NCI-H146 treated with DMSO at 0.1 percent for 48 hours (cell line): Measurements from ENCODE around the gene SLC40A1.
"Not testable (repeated sequence)": the region's sequence is repeated elsewhere in the genome, so short reads cannot be mapped to it uniquely, and the experiment has no call there.

Experiments
- DNase-seq: peaks from one replicate; lab custom pipeline; 2025; ENCODE audit not compliant: unreplicated experiment; lab: John Stamatoyannopoulos, UW

Gene SLC40A1

DNA sequence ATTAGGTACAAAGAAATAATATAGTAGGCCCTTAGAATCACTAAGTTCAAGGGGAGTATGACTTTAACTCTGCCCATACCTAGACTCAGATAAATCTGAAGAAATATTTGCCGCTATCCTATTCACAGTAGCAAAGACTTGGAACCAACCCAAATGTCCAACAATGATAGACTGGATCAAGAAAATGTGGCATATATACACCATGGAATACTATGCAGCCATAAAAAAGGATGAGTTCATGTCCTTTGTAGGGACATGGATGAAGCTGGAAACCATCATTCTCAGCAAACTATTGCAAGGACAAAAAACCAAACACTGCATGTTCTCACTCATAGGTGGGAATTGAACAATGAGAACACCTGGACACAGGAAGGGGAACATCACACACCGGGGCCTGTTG is 21.1 kb upstream of the SLC40A1 start:
- DNase-seq = not testable (repeated sequence)

DNA sequence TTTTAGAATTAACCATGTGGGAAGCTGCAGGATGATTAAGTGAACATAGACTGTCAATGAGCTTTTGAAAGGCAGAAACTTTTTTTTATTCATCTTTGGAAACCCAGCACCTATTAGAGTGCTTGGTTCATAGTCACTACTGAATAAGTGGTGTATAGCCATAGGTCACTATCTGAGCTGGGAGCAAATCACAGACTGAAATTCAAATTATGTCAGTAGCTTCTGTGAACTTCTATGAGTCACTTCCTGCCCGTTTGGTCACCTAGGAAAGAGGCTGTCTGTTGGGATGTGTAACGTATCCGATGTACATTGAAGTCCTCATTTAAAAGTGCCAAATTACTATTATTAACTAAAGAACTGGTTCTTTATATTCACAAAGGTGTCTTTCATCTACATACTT is 20.5 kb upstream of the SLC40A1 start:
- DNase-seq = no peak

DNA sequence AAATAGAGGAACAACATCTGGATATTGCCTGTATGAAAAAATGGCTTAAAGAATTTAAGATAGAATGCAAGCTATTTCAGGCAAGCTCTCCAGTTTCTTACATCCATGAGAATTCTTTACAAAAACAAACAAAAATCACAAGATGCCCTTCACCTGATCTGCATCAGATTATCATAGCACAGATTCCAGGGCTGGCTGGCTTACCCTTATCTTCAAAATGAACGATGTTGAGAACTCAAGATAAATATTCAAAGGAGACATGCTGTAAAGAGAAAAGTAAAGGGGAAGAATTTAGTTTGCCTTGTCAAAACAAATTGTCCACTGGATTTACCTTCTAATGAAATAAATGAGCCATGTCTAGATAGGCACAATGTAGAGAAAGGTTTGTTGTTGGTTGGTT is 18.7 kb upstream of the SLC40A1 start:
- DNase-seq = no peak

DNA sequence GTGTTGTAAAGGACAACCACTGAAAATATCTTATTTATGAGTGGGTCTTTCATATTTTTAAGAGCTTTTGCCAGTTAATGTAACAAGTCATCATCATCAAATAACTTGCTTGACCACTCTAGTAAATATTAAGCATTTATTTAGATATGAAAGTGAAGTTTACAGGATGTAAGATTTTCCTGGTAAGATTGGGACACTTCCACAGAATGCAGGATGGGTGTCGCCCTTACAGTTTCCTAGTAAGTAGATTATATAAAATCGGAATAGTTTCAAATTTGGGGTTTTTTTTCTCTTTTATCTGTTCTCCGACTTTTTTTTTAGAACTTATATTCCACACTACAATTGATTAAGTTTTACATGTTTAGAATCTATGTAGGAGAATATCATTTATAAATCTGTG is 14.8 kb upstream of the SLC40A1 start:
- no peak for DNase-seq

DNA sequence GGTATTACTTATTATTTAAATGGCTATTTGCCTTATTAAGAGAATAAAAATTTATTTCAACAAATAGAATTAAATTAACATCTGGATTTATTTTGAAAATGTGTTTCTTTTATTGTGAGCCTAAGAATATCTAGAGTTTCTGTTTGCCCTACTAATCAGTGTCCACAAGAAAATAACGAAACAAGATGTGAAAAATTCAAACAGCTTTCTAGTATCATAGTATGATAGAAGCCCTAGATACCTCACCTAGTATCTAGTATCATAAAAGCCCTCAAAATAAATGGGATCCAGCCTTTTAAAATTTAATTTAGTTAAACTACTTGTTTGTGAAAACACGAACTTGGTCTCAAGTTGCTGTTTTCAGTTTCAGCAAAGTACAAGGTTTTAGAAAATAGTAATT is 13.7 kb upstream of the SLC40A1 start:
- DNase-seq = no peak

DNA sequence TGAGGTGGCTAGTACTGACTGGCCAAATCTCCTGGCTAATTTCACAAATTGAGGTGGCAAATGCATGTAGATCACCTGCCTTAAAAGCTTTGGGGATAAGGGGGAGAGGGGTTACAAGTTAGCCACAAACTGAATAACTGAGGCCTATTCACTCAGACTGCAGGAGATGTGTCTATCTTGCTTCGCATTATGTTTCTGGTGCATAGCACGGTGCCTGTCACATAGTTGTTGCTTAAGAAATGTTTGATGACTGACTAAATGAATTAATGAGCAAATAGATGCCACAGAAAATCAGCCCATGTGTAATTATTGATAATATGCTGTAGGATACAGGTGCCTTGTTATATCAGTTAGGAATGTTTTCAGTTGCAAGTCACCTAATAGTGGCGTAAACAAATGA is 12.5 kb upstream of the SLC40A1 start:
- no peak for DNase-seq

DNA sequence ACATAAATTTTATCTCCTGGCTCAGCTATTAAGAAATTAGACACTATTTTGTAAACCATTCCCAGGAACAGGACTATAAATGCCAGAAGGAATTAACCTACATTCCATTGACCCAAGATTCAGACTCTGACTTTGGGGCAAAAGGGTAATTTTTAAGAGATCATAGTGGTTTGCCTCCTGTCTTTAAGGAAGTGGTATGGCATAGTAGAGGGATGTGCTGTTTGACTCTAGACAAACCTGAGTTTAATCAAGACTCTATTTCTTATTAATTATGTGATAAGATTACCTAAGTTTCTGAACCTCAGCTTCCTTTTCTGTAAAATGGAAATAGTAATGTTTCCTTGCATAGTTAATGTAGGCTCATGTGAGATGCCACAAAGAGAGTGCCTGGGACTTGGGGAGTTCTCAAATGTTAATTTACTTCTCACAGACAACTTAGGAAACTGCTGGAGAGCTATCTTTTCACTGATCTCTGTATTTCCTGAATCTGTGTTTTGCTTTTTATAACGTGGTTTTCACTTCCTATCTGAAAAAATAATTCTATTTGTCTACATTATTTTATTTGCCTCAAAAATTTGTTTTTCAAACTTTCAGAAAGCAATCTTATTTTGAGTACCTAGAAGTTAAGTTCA is 11.9 kb upstream of the SLC40A1 start:
- no peak for DNase-seq

DNA sequence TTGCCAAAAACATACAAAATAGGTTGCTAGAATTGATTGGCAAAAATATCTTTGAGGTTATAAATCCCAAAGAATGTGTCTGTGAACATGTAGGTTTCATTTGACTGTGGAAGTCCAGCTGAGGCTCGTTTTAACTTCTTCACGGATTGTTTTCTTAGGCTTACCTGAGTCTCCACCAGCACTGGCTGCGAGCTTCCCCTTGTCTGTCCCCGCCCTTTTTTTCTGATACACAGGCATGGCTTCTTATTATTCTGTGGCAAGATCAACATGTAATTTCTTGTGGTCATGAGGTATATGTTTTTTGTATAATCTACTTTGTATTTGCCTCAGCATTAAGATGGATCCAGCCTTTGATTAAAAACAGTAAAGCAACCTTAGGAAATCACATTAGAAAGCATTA is 7.2 kb upstream of the SLC40A1 start:
- DNase-seq = no peak

DNA sequence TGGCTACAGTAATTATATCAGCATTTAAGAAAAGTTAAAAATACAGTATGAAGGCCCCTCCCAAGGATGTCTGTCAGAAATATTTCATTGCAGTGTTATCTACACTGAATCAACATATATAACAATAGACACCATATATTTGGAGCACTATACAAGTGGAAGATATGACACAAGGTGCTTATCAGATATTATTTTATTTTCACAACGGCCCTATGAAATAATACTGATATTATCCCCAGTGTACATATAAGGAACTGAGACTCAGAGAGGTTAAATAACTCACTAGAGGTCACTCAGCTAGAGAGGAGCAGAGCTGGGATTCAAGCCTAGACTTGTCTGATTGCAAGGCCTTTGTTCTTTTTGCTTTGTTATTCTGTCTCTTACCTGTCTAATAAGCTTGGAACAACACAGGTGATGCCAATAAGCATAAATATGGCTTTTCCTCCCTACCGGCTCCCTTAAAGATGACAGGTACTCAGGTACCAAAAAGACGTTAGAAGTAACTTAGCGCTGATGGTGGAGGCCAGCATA is 4.7 kb upstream of the SLC40A1 start:
- DNase-seq = no peak

DNA sequence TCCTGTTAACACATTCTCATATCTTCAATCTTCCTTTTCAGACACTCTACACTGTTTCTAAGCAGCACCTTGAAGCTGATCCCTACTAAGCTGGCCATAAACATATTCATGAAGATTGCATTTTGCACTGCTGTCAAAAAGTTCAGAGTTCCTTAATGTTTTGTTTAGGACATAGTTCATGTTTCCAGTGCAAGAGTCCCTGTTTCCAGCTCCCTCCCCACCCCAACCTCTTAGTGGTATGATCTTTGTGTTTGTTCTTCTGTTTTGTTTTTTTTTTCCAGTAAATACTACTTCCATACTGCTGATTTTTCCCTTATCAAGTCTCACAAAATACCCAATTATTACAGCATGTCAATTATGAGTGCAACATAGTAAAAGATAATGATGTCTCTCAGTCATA is 4.1 kb upstream of the SLC40A1 start:
- DNase-seq = no peak

DNA sequence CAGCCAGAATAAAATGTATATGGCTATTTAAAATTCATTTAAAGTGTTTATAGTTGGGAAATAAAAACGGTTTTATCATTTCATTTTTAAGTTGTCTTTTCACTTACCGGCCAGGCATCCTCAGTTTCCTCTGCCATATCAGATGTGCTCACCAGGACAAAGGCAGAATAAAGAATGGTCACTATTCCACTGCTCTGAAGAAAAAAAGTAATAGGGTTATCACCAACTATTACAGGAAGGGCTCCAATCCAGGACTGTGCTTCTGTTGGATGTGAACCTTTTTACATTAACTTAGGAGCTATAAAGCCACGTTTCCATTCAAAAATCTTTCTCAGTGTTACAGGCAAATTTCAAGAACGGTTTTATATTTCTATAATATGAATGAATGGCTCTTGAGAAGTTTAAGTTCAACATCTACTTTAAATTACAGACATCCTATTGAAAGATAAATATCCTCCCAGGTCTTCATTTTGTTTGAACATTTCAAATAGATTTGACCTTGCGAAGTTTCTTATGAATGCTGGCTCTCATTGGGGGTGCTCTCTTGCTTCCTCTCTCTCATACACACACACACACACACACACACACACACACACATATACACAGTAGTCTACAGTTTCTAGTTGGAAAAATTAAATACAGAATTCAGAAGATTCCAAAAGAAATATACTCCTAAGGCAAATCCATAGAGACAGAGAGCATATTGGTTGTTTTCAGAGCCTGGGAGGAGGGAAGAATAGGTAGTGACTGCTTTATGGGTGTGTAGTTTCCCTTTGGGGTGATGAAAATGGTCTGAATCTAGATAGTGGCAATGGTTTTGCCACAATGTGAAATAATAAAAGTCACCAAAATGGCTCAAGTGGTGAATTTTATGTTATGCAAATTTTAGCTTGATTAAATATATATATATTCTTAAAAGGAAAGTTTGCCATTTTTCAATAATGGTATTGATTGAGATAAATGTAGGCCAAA is 2.9 kb upstream of the SLC40A1 start:
- DNase-seq = no peak

DNA sequence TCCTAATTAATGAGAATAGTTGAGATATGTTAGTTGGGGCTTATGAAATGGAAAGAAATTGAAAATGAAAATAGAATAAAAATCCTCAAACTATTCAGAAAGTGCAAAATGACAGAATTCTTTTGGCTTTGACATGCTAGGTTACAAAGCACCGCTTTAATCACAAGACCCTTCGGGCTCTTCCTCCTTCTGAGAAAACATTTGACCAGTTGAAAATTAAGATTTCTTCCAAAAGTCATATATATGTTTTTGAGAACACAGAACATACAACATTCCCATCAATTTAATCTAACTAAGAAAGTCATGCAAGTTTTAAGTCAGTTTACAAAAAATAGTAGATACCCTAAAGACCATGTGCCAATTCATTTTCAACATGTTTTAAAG is 2.2 kb upstream of the SLC40A1 start:
- DNase-seq = no peak

DNA sequence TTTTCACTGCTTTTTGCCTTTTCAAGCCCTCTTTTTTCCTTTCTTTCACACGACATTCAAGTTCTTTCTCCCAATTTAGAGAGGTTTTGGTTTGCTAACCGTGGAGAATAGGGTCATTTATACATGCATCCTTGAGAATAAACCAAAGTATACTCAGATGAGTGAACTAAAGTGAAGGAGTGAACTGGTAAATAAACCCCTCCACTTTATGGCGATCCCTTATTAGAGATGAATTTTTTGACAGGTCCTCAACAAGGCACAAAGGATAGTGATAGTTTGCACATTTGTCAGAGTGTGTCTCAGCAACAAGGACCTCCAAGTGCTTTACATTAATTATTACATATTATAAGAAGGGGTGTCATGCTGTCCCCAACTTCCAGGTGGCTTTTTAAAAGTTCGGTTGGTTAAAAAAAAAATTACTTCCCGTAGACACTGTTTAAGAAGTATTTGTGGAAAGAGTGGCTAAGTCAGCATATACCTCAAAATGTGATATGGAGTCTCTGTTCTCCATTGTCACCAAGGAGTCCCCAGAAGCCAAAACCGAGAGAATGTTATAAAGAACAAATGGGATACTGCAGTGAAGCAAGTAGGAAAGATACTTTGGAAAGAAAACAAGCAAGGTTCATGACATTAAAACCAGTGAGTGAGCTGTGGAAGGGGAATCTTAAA is 1.7 kb upstream of the SLC40A1 start:
- DNase-seq = no peak

DNA sequence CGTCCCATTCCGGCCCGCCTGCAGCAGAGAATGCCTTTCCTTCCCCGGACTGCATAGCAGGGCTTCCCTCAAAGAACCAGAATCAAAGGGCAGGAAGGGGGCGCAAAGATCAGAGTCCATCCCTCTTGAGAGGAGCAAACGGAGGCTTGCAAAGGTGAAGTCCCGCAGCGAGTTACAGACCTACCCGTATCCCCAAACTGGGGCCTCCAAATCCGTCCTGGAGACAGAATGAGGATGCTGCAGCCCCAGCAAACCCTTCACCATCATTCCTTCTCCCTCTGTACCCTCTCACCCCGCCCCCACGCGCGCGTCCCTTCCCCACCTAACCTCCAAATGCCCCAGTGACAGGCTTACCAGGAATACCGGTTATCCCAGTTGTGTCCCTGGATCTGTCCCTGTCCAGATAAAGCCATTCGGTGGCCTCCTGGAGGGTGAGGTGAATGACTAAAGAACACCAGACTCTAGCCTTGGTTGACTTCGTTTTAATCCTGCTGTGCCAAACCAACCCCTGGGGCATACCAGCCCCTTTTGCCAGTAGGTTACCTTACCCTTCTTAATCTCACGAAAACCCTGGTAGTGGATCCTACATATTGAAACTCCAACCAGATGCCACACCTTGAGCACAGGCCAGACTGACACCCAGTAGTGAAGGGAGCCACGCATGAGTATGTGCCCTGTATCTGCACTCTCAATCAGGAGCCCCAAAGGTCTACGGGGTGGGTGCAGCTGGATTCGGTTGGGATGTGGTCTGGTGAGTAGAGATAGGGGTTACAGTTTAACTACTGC is 961 bp upstream of the SLC40A1 start:
- peak; percentile 10 for DNase-seq

DNA sequence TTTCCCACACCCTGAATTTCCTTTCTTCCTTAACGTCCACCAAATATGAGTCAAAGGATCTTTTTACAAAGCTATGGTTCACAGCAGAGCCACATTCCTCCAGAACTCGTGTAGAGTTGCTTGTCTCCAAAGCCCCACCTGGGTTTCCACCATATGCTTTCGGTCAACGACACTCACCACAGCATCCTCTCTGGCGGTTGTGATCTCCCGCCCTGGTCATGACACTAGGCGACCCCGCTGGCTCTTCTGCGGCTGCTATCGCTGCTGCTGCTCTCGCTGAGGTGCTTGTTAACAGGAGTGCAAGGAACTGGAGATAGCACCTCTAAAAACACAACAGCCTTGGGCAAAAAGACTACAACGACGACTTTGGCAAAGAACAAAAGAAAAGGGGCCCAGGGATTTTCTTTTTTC is 340 bp downstream of the SLC40A1 start:
- DNase-seq = peak; percentile 36

DNA sequence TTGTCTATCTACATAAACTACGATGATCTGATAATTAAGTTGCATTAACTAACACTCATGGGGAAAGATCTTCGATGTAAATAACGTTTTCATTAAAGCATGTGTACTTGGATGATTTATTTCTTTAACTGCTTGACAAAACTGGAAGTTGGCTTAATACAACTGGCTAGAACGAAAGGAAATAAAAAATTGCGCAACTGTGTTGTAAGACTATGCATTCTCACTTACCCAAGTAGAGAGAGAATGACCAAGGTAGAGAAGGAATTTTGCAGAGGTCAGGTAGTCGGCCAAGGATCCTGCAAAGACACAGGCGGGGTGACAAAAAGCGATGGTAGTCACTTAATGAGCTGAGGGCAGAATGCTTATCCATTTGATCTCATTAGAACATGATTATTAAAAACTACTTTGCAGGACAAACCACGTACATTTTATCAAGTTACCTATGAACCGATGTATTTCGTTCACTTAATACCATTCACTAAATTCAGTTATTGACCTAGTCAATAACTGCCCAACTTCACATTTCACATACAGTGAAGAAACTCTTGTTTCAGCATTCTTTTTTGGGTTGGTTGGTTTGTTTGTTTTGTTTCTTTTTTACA is 900 bp downstream of the SLC40A1 start:
- DNase-seq = no peak

DNA sequence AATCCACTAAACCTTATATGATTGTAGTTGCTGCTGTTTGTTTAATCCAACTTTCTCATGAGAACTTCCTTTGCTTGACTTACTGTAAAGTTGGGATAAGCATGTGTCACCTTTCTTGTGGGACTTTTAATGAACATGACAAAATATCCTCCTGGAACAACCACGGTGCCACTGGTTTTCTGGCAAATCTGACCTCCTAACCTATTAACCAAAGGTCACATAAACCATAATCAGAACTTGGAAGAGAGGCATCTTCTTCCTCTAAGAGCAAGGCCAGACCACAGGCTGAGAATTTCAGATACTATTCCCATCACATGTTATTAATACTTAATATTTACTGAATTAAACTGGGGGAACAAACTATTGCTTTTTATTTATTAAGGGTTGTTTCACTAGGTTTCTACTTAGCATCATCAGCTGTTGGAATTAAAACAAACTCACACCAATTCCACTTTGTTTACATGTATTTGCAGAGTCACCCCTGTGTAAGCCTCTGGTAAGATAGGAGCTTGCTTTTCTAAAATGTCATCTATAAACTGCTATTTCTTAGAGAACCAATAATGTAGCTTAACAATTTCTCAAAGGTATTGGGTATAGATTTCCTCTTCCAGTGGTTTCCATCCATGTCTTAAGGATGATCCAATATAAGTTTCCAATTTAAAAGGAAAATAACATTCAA is 2.2 kb downstream of the SLC40A1 start:
- DNase-seq = no peak

DNA sequence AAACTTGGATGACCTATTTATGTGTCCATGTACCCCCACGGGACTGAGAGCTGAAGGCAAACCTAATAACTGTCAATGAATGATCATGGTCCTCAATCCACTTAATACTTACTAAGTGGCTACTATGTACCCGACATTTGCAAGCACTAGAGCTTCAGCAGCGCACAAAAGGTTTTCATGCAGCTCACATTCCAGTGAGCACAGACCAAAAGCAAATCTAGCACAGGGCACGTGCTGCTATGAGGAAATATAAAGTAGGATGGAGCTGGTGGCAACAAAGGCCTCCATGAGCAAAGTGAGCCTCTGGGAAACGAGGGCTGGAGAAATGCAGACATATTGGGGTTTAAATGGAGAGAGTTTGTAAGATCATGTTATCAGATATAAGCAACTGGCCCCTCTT is 3.5 kb downstream of the SLC40A1 start:
- DNase-seq = no peak

DNA sequence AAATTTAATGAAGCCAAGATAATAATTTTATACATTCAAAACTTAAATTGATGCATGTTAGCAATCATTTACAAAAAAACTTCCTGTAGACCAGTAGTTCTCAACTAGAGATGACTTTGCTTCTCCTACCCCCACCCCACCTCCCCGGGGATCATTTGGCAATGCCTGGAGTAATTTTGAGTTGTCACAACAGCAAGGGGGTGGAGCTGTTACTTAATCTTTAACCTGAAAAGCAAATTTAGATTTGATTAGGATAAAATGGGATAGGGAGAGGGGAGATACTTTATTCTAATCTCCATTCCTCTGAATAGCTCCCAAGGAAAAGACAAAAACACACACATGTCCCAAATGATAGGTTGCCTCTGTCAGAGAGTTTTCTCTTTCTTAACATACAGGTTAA is 4.2 kb downstream of the SLC40A1 start:
- no peak for DNase-seq
